Upper lobe of left lung (tissue), 6 donors: ENCODE measurements around the gene NPC2. TPM values are rescaled to one million over a fixed set of nuclear protein-coding genes. Genes with fewer than 3 reads are reported as not detected.

ENCODE experiments used
- ATAC-seq, 2 donors: fragments of 200-7000 bp; cut with Tn5 transposase; one replicate each; pipeline ENCODE4 v1.9.1; 2022; ENCODE audit warnings: mild to moderate bottlenecking in 2 of 2, moderate library complexity in 2 of 2; ENCODE audit not compliant: low FRiP score in 2 of 2
- DNase-seq, 2 donors: peaks; one replicate each; pipeline ENCODE4 v3.0.0-alpha.2; 2019 to 2020
- H3K27ac ChIP-seq, 4 donors: fragments of 200-600 bp; sonication (generic); one replicate each; pipeline ENCODE4 v1.5.1; 2016 to 2019
- H3K27me3 ChIP-seq, 4 donors: fragments of 200-600 bp; sonication (generic); one replicate each; pipeline ENCODE4 v1.5.1; 2017 to 2019
- H3K36me3 ChIP-seq, 4 donors: fragments of 200-600 bp; sonication (generic); one replicate each; pipeline ENCODE4 v1.5.1; 2016 to 2019
- H3K4me1 ChIP-seq, 4 donors: fragments of 200-600 bp; sonication (generic); one replicate each; pipeline ENCODE4 v1.5.1; 2018 to 2019
- H3K4me3 ChIP-seq, 4 donors: fragments of 200-600 bp; sonication (generic); one replicate each; pipeline ENCODE4 v1.5.1; 2017 to 2019; ENCODE audit warnings: mild to moderate bottlenecking in 2 of 4, moderate library complexity in 1 of 4
- H3K9me3 ChIP-seq, 4 donors: fragments of 200-600 bp; sonication (generic); one replicate each; pipeline ENCODE4 v1.5.1; 2018 to 2019
- CTCF ChIP-seq, 6 experiments: fragments of 450-650 bp in 4 of 6; fragments of 200-600 bp in 2 of 6; sonication (generic) in 2 of 6; IDR thresholded peaks; one replicate each; pipeline ENCODE4 v1.5.1; 2016 to 2019; ENCODE audit warnings: antibody characterized with exemption in 6 of 6
- EP300 ChIP-seq, 4 donors: sonication (generic); formaldehyde crosslinking; IDR thresholded peaks; one replicate each; pipeline ENCODE4 v1.5.1; 2017; ENCODE audit warnings: antibody characterized with exemption in 4 of 4, control low read depth in 2 of 4
- POLR2A ChIP-seq, 4 donors: fragments of 450-650 bp; IDR thresholded peaks; one replicate each; pipeline ENCODE4 v1.5.1; 2016 to 2017; ENCODE audit warnings: antibody characterized with exemption in 4 of 4, mild to moderate bottlenecking in 2 of 4
- POLR2AphosphoS5 ChIP-seq, 2 donors: sonication (generic); formaldehyde crosslinking; IDR thresholded peaks; one replicate each; pipeline ENCODE4 v1.5.1; 2017; ENCODE audit warnings: antibody characterized with exemption in 2 of 2
- WGBS, 2 donors: methylation state at CpG; one replicate each; pipeline ENCODE4 v1.1.5; 2017 to 2018; 5-methylcytosine and 5-hydroxymethylcytosine counted together
- total RNA-seq, 6 donors: library from RNA; depleted of rRNA in 4 of 6; stranded (reverse); fragments of >200 nt in 4 of 6; gene quantifications; one replicate each; pipeline versions ENCODE4 v1.1.0 to v1.2.1, GENCODE V29; 2016 to 2021
- donor health status: DM: no; HTN: no; CAD: no; lungs with moderate emphysema.
- donor health status: DM: no; HTN: yes; CAD: no; lungs with severe emphysema.

Gene NPC2
- total RNA-seq, 6 donors from 2014 or later = 351 to 1,281 (median 524) TPM

GRCh38 chr14:74476607-74477006 lies 16.5 kb downstream of the NPC2 start:
- WGBS, 2 donors = 84 to 92% methylated on average over 3 of the region's 3 CpGs
- no peaks in the 10 kb centered on the region for H3K9me3 ChIP-seq
- no peaks in the 10 kb centered on the region for H3K4me1 ChIP-seq
- H3K27ac ChIP-seq = no peak overlapping the region
- H3K4me3 ChIP-seq = no peak overlapping the region
- peaks cover 11 to 78% (median 60%) of the 10 kb centered on the region in 4 donors for H3K36me3 ChIP-seq
- no peak for ATAC-seq
- TF ChIP-seq POLR2AphosphoS5 (IDR thresholded peaks at IDR 0.05) (no peak), POLR2A (IDR thresholded peaks at IDR 0.05) (no peak), CTCF (IDR thresholded peaks at IDR 0.05) (no peak), EP300 (IDR thresholded peaks at IDR 0.05) (no peak)
- no peak for DNase-seq
- no peaks in the 10 kb centered on the region for H3K27me3 ChIP-seq

GRCh38 chr14:74476107-74476506 lies 17.0 kb downstream of the NPC2 start:
- H3K4me1 ChIP-seq = no peaks in the 10 kb centered on the region
- no peak overlapping the region for H3K27ac ChIP-seq
- no peak overlapping the region for H3K4me3 ChIP-seq
- no peaks in the 10 kb centered on the region for H3K9me3 ChIP-seq
- ATAC-seq = no peak
- H3K36me3 ChIP-seq = peaks cover 9 to 78% (median 55%) of the 10 kb centered on the region in 4 donors
- TF ChIP-seq POLR2AphosphoS5 (IDR thresholded peaks at IDR 0.05) = no peak
- no peak for TF ChIP-seq POLR2A (IDR thresholded peaks at IDR 0.05)
- TF ChIP-seq CTCF (IDR thresholded peaks at IDR 0.05) = no peak
- TF ChIP-seq EP300 (IDR thresholded peaks at IDR 0.05) = no peak
- DNase-seq = no peak
- 94 to 97% methylated on average over 3 to 4 of the region's 4 CpGs for WGBS, 2 donors
- H3K27me3 ChIP-seq = no peaks in the 10 kb centered on the region

GRCh38 chr14:74475678-74476077 lies 17.4 kb downstream of the NPC2 start:
- Histone ChIP-seq H3K9me3 (no peaks in the 10 kb centered on the region), H3K27me3 (no peaks in the 10 kb centered on the region), H3K4me3 (no peak overlapping the region), H3K36me3 (peaks cover 9 to 77% (median 53%) of the 10 kb centered on the region in 4 donors), H3K4me1 (peaks cover 0 to 1% (median under 1%) of the 10 kb centered on the region in 4 donors), H3K27ac (no peak overlapping the region)
- no peak for TF ChIP-seq POLR2A (IDR thresholded peaks at IDR 0.05)
- TF ChIP-seq CTCF (IDR thresholded peaks at IDR 0.05) = no peak
- no peak for TF ChIP-seq POLR2AphosphoS5 (IDR thresholded peaks at IDR 0.05)
- no peak for TF ChIP-seq EP300 (IDR thresholded peaks at IDR 0.05)
- WGBS, 2 donors = 61 to 70% methylated on average over 3 of the region's 3 CpGs
- ATAC-seq (no peak), DNase-seq (no peak)

GRCh38 chr14:74474376-74474775 lies 18.7 kb downstream of the NPC2 start:
- no peak overlapping the region for H3K4me3 ChIP-seq
- WGBS, 2 donors = 80 to 82% methylated on average over 1 to 2 of the region's 2 CpGs
- peaks cover 3 to 70% (median 42%) of the 10 kb centered on the region in 4 donors for H3K36me3 ChIP-seq
- TF ChIP-seq POLR2A (IDR thresholded peaks at IDR 0.05) (no peak), EP300 (IDR thresholded peaks at IDR 0.05) (no peak), POLR2AphosphoS5 (IDR thresholded peaks at IDR 0.05) (no peak), CTCF (IDR thresholded peaks at IDR 0.05) (no peak)
- H3K27ac ChIP-seq = no peak overlapping the region
- H3K27me3 ChIP-seq = no peaks in the 10 kb centered on the region
- ATAC-seq = no peak
- DNase-seq = no peak
- peaks cover 0 to 14% (median 13%) of the 10 kb centered on the region in 4 donors for H3K4me1 ChIP-seq
- H3K9me3 ChIP-seq = no peaks in the 10 kb centered on the region

- DNase-seq = no peak
- Histone ChIP-seq H3K4me1 (peaks cover 0 to 22% (median 14%) of the 10 kb centered on the region in 4 donors), H3K36me3 (peaks cover 0 to 52% (median 34%) of the 10 kb centered on the region in 4 donors), H3K27ac (no peak overlapping the region), H3K9me3 (no peaks in the 10 kb centered on the region), H3K4me3 (no peak overlapping the region), H3K27me3 (no peaks in the 10 kb centered on the region)
- peak in 1 of 2 donors; percentile 52 for ATAC-seq
- TF ChIP-seq POLR2A (IDR thresholded peaks at IDR 0.05) = no peak
- no peak for TF ChIP-seq CTCF (IDR thresholded peaks at IDR 0.05)
- TF ChIP-seq EP300 (IDR thresholded peaks at IDR 0.05) = no peak
- TF ChIP-seq POLR2AphosphoS5 (IDR thresholded peaks at IDR 0.05) = no peak
- WGBS, 2 donors = 74 to 77% methylated on average over 2 of the region's 2 CpGs
Measured at GRCh38 chr14:74472601-74473000, 20.5 kb downstream of the NPC2 start.
